Erythroblast (primary cell): Measurements from ENCODE around the gene GNAZ.

Experiments used
- DNase-seq, 2 experiments: peaks; one replicate each; lab custom pipeline; 2025; lab: John Stamatoyannopoulos, UW
- GATA1 ChIP-seq: IDR thresholded peaks from 2 replicates; pipeline ENCODE4 v1.6.1; 2011; ENCODE audit warnings: low read depth, mild to moderate bottlenecking, control low read depth, low read length, moderate library complexity
- POLR2A ChIP-seq: IDR thresholded peaks from 2 replicates; pipeline ENCODE4 v1.6.1; 2011; ENCODE audit warnings: mild to moderate bottlenecking, low read length

The GNAZ gene

GRCh38 chr22:23119494-23120414, 49.4 kb downstream of the GNAZ start:
- no peak for TF ChIP-seq POLR2A
- TF ChIP-seq GATA1 = no peak
- peak in 1 of 2 experiments; percentile 14 for DNase-seq

DNA sequence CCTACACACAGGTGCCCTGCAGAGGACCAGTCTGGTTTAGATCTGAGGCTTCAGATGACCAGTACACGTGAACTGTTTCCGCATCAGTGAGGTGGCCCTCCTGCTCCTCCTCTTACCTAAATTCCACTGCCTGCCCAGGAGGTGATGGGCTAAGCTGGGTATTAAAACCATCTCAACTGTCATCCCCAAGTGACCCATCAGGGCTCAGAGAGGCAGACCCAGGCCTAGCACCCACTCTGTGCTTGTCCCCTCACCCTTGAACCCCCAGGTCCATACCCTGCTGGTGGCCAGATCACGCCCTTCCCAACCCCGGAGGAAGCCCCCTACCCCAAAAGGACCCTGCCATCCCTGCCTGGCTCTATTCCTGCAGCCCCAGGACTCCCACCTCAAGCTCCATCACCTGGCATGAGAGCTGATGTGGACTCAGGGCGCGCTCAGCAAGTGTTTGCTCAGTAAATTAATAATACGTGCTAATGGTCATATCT, 50.1 kb downstream of the GNAZ start:
- DNase-seq = no peak
- TF ChIP-seq GATA1 = no peak
- TF ChIP-seq POLR2A = no peak

GRCh38 chr22:23121000-23121421, 50.7 kb downstream of the GNAZ start:
- TF ChIP-seq POLR2A (no peak), GATA1 (no peak)

DNA sequence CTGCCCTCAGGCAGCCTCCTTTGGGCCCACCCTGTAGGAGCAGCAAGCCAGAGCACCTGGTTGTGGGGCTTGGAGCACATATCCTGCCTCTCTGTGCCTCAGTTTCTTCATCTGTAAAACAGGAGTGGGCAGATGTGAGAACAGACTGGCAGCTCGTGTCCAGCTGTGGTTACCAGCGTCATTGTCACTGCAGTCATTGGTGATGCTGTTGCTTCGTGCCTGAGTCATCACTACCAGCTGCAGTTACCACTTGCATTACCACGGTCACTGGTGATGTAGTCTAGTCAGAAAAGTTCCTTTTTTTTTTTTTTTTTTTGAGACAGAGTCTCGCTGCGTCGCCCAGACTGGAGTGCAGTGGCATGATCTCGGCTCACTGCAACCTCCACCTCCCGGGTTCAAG, 51.1 kb downstream of the GNAZ start:
- TF ChIP-seq POLR2A (no peak), GATA1 (no peak)
- no peak for DNase-seq

More at GRCh38 chr22:23121000-23121421, 50.7 kb downstream of the GNAZ start:
- no peak for DNase-seq

DNA sequence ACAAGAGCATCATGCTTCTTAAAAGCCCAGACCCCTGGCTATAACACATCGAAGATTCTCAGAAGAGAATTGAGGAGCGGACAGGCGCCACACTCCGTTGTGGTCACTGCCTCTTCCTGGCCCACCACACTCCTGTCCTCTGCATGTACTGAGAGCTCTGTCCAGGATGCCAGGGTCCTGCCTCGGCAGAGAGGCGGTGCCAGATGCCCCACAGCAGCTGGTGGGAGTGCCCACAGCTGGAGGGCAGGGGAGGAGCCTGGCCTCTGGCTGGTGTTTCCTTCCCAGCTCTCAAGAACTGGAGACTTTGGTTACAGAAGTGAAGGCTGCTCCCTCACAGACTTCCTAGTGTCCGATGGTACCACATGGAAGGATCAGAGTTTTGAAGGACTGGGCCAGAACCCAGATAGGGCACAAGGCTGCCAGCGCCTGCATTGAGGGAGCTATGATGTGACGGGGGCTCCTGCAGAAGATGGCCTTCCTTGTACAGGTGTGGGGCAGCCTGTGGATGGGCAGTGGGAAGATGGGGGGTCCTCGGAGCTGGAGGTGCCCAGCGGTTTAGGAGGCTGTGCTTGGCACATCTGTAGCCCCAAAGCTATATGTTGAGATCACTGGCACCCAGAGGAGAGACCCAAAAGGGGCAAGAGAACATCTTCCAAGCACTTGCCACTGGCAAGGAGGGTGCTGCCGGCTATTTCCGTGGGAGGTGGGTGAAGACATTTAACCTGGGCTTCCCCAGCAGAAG, 52.1 kb downstream of the GNAZ start:
- TF ChIP-seq GATA1 (no peak), POLR2A (no peak)
- no peak for DNase-seq

- DNase-seq = no peak
- TF ChIP-seq GATA1 (no peak), POLR2A (no peak)
Measured at GRCh38 chr22:23122992-23123803, 52.9 kb downstream of the GNAZ start.

DNA sequence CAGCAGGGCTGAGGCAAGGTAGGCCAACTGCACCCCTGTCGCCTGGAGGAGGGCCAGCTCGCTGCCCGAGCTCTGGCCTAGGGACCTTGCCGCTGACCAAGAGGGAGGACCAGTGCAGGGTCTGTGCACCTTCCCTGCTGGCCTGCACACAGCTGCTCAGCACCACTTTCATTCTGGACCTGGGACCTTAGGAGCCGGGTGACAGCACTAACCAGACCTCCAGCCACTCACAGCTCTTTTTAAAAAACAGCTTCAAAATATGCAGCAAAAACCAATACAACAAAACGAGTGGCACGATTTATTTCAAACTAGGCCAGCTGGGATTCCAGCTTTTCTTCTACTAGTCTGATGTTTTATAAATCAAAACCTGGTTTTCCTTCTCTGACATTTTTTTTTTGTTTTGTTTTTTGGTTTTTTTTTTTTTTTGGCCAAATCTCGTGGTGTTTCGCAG, 53.5 kb downstream of the GNAZ start:
- TF ChIP-seq GATA1 = no peak
- no peak for TF ChIP-seq POLR2A
- DNase-seq = no peak

DNA sequence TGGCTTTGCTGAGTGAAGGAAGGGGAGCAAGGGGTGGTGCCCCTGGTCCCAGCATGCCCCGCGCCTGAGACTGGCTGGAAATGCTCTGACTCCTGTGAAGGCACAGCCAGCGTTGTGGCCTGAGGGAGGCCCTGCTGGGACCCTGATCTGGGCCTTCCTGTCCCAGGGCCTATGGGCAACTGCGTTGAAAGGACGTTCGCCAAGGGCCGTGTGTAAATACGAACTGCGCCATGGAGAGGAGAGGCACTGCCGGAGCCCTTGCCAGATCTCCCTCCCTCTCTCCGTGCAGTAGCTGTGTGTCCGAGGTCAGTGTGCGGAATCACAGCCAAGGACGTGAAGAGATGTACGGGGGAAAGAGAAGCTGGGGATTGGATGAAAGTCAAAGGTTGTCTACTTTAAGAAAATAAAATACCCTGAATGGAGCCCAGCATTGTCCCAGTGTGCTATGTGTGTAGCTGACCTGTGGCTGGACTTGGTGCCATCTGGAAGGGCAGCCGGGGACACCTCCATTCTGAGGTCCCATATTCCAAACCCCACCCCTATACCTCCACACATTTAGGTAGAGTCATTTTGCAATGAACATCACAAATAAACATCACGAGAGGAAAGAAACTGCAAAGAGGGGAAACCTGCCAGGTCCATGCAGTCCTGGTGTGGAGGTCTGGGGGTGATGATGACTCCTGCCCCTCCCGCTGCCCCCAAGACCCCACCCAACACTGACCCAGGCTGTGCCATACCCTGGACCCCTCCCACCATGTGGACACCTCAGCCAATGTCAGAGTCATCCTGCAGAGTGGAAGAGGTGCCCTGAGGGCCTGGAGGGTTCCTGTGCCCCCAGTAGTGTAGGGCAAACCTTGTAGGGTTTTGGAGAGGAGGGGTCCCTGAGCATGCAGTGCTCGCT, 54.5 kb downstream of the GNAZ start:
- DNase-seq = no peak
- no peak for TF ChIP-seq GATA1
- no peak for TF ChIP-seq POLR2A

DNA sequence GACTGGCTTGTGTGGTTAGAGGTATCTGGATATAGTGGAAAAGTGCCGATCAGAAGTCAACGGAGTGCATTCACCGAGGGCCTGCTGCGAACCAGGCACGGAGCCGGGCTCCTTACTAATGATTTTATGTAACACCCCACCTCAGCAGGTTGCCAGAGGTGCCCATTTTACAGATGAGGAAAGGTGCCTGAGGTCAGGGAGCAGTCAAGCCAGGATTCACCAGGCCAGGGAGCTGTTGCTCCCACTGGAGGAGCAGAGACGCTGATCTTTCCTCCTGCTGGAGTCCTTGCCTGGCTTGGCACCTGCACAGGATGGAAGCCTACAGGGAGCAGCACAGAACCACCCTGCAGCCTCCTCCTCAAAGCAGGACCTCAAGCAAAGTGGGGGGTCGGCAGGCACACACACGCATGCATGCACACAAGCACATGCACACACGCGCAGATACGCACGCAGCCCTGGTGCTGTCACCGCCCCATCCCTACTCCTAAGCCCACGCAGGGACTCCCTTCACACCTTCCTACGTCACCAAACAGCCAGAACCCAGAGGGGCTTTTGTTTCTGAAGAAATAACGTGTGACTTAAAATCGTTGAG, 55.3 kb downstream of the GNAZ start:
- DNase-seq = no peak
- TF ChIP-seq POLR2A = no peak
- no peak for TF ChIP-seq GATA1

DNA sequence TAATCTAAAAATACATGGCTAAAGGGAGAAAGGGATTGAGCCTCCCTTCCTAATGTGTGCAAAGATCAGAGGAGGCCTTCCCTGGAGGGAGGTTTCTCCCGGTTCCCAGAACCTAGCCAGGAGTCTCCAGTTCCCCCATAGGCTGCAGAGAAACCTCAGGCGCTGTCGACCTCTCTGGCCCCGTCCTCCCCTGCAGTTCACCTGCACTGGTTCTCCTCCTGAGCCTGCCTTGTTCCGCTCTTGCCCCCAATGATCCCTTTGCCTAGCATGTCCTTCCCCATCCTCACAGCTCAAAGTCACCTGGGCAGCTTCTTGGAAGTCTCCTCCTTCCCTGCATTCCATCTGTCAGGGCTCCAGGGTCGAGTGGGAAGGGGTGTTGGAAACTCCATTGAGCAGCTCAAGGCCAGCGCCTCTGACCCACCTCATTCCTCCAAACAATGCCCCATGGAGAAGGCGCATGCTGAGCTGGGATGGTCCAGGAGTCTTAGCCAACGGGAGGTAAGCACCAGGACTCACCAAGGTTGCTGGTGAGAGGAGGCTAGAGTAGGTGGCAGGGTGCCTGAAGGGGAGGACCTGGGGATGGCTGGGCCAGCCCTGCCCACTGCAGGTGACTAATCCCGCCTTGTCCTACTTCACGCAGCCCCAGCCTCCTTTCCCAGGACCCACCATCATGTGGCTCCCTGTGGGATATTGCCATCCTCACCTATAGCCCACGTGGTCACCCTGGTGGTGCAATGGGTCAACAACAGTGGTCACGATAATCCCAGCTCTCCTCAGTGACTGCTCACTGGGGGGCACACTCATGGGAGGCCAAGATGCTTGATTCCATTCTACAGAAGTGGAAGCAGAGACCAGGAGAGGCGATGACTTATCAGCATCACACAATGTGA, 56.1 kb downstream of the GNAZ start:
- TF ChIP-seq GATA1 (no peak), POLR2A (no peak)
- DNase-seq = no peak
